ENCODE results near the gene TOGARAM2.

DNA sequence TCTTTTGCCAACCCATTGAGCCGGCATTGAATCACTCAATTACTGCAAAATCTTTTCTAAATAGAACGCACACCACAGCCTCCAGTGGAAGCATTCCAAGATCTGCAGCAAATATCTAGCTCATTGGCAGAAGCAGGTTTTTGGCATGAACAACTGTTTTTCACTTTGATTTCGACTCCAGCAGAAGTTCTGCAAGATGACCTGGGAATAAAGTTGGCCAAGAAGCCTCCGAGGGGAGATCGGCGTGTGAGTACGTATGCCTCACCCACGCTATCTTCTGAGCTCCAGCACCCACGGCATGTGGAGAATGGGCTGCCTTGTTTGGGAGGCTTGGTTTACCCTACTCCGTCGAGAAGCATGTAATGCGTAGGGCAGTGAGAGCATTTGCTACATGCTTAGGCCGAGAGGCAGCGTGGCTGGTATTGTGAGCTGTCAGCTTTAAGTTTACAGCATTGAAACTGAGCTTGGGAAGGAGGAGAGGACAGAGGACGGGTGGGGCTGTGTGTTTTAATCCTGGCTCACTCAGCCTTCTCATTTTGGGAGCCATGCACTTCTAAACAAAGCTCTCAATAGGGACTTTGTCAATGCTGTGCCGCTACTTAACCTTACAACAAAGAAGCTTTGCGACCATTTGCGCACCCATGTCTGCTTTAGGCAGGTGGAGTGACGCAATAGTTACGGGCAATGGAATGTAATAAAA lies 82.7 kb downstream of the TOGARAM2 start:
- no peak for TF ChIP-seq GATA2 (IDR thresholded peaks at IDR 0.05; ENCODE audit: low read depth, low read length)
- TF ChIP-seq GATA3 (IDR thresholded peaks at IDR 0.05; ENCODE audit: low read depth, low read length): no peak
